ENCODE results near the gene FBXL20. TPM values are rescaled to one million over a fixed set of nuclear protein-coding genes. Genes with fewer than 3 reads are reported as not detected.
"Not testable (repeated sequence)": the region's sequence is repeated elsewhere in the genome, so short reads cannot be mapped to it uniquely, and the experiment has no call there.

FBXL20 gene
- total RNA-seq, 1 donor from 2014 or later, result 18.3 TPM

DNA sequence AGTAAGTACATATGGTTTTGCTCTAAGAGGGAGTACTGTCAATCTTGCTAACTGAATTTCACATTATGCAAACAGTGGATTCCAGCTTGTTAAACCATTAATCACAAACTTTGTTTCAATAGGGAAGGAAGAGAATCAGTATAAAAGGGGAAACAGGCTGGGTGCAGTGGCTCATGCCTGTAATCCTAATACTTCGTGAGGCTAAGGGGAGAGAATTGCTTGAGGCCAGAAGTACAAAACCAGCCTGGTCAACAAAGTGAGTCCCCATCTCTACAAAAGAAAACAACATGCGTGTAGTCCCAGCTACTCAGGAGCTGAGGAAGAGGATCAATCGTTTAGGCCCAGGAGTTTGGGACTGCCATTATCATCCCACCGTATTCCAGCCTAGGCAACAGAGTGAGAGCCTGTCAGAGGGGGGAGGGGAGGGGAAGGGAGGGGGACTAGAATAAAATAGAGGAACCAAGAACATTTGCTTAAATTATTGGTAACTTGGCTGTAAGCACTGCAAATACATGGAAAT, 65.7 kb downstream of the FBXL20 start:
- H3K4me1 ChIP-seq (ENCODE audit: insufficient read depth, low read length), result no peaks in the 10 kb centered on the region
- FAIRE-seq (no peak), DNase-seq (ENCODE audit: low read depth) (peak; percentile 4)
- H3K27ac ChIP-seq (ENCODE audit: low read depth, low read length), result no peak overlapping the region
- no peaks in the 10 kb centered on the region for H3K9me3 ChIP-seq (ENCODE audit: insufficient read depth, low read depth, low read length)
- H3K4me2 ChIP-seq (ENCODE audit: low read length), result no peak overlapping the region
- H3K36me3 ChIP-seq (ENCODE audit: insufficient read depth, low read length), result no peaks in the 10 kb centered on the region
- no peak overlapping the region for H3K9ac ChIP-seq (ENCODE audit: low read length)
- peaks cover 3% of the 10 kb centered on the region for H3K9me3 Mint-ChIP-seq (ENCODE audit: unreplicated experiment)
- no peaks in the 10 kb centered on the region for H3K27me3 ChIP-seq (ENCODE audit: insufficient read depth, low read length)
- H3K79me2 ChIP-seq (ENCODE audit: insufficient read depth, low read length), result no peaks in the 10 kb centered on the region
- H3K27ac Mint-ChIP-seq (ENCODE audit: unreplicated experiment), result no peak overlapping the region
- no peak overlapping the region for H3K4me3 ChIP-seq (ENCODE audit: insufficient read depth, low read depth, low read length)
- peaks cover 19% of the 10 kb centered on the region for H3K36me3 Mint-ChIP-seq (ENCODE audit: low read depth, unreplicated experiment)
- TF ChIP-seq EZH2 (IDR thresholded peaks at IDR 0.05; ENCODE audit: insufficient read depth, low read length), result no peak
- TF ChIP-seq, protein P1, sequence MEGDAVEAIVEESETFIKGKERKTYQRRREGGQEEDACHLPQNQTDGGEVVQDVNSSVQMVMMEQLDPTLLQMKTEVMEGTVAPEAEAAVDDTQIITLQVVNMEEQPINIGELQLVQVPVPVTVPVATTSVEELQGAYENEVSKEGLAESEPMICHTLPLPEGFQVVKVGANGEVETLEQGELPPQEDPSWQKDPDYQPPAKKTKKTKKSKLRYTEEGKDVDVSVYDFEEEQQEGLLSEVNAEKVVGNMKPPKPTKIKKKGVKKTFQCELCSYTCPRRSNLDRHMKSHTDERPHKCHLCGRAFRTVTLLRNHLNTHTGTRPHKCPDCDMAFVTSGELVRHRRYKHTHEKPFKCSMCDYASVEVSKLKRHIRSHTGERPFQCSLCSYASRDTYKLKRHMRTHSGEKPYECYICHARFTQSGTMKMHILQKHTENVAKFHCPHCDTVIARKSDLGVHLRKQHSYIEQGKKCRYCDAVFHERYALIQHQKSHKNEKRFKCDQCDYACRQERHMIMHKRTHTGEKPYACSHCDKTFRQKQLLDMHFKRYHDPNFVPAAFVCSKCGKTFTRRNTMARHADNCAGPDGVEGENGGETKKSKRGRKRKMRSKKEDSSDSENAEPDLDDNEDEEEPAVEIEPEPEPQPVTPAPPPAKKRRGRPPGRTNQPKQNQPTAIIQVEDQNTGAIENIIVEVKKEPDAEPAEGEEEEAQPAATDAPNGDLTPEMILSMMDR (IDR thresholded peaks at IDR 0.05; ENCODE audit: insufficient read depth, low read depth, low read length), result no peak
- H3K27me3 Mint-ChIP-seq (ENCODE audit: low read depth, unreplicated experiment), result no peaks in the 10 kb centered on the region
- H3K4me1 Mint-ChIP-seq (ENCODE audit: low read depth, unreplicated experiment), result peaks cover 8% of the 10 kb centered on the region
- no peak overlapping the region for H3K4me3 Mint-ChIP-seq (ENCODE audit: unreplicated experiment)
- no peak overlapping the region for H2AFZ ChIP-seq (ENCODE audit: low read depth, low read length)
- H4K20me1 ChIP-seq (ENCODE audit: insufficient read depth, low read length), result no peaks in the 10 kb centered on the region

DNA sequence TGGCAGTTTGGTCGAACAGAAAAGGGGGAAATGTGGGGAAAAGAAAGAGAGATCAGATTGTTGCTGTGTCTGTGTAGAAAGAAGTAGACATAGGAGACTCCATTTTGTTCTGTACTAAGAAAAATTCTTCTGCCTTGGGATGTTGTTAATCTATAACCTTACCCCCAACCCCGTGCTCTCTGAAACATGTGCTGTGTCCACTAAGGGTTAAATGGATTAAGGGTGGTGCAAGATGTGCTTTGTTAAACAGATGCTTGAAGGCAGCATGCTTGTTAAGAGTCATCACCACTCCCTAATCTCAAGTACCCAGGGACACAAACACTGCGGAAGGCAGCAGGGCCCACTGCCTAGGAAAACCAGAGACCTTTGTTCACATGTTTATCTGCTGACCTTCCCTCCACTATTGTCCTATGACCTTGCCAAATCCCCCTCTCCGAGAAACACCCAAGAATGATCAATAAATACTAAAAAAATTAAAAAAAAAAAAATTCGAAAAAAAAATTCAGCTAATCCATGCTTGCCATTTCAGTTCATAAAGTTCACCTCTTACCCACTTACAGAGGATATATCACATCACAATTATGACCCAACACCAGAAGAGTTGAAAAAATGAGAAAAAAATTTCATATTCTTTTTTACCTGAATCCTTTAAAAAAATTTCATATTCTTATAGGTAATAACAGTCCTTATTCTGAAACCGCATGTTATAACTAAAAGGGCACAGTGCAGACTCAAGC, 67.2 kb downstream of the FBXL20 start:
- not testable (repeated sequence) for H3K4me3 Mint-ChIP-seq (ENCODE audit: unreplicated experiment); H3K27ac ChIP-seq (ENCODE audit: low read depth, low read length); H3K4me1 Mint-ChIP-seq (ENCODE audit: low read depth, unreplicated experiment); H3K4me1 ChIP-seq (ENCODE audit: insufficient read depth, low read length); H3K27ac Mint-ChIP-seq (ENCODE audit: unreplicated experiment); DNase-seq (ENCODE audit: low read depth); H2AFZ ChIP-seq (ENCODE audit: low read depth, low read length); H3K9me3 ChIP-seq (ENCODE audit: insufficient read depth, low read depth, low read length); FAIRE-seq; H3K4me2 ChIP-seq (ENCODE audit: low read length); H3K27me3 Mint-ChIP-seq (ENCODE audit: low read depth, unreplicated experiment); H3K9me3 Mint-ChIP-seq (ENCODE audit: unreplicated experiment); H3K9ac ChIP-seq (ENCODE audit: low read length); H3K27me3 ChIP-seq (ENCODE audit: insufficient read depth, low read length); H3K79me2 ChIP-seq (ENCODE audit: insufficient read depth, low read length); H3K4me3 ChIP-seq (ENCODE audit: insufficient read depth, low read depth, low read length); H3K36me3 ChIP-seq (ENCODE audit: insufficient read depth, low read length); H4K20me1 ChIP-seq (ENCODE audit: insufficient read depth, low read length)
- H3K36me3 Mint-ChIP-seq (ENCODE audit: low read depth, unreplicated experiment), result peaks cover 15% of the 10 kb centered on the region

DNA sequence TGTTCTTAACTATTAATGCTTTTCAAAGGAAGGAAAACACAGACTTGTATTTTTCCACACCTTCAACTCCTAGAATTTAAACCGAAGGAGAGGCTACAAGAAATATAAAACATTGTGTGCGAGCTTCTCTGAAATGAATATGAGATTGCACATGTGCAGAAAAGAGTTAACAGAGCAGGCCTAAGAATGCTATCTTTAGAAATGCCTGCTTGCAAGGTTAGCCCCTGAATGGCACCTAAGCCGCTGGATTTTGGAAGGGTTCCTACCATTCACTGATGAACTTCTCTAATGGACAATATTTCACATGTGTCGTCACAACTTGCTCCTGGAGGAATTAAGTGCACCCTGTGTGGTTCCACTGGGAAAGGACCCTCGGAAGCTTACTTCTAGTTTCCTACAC, 69.3 kb downstream of the FBXL20 start:
- peaks cover 3% of the 10 kb centered on the region for H3K9me3 Mint-ChIP-seq (ENCODE audit: unreplicated experiment)
- H3K4me1 Mint-ChIP-seq (ENCODE audit: low read depth, unreplicated experiment), result peaks cover 12% of the 10 kb centered on the region
- no peak overlapping the region for H3K4me3 Mint-ChIP-seq (ENCODE audit: unreplicated experiment)
- Histone ChIP-seq H3K4me2 (ENCODE audit: low read length) (no peak overlapping the region), H4K20me1 (ENCODE audit: insufficient read depth, low read length) (no peaks in the 10 kb centered on the region), H2AFZ (ENCODE audit: low read depth, low read length) (no peak overlapping the region), H3K27me3 (ENCODE audit: insufficient read depth, low read length) (no peaks in the 10 kb centered on the region), H3K36me3 (ENCODE audit: insufficient read depth, low read length) (no peaks in the 10 kb centered on the region), H3K27ac (ENCODE audit: low read depth, low read length) (no peak overlapping the region), H3K9me3 (ENCODE audit: insufficient read depth, low read depth, low read length) (no peaks in the 10 kb centered on the region), H3K79me2 (ENCODE audit: insufficient read depth, low read length) (no peaks in the 10 kb centered on the region), H3K4me3 (ENCODE audit: insufficient read depth, low read depth, low read length) (no peak overlapping the region), H3K9ac (ENCODE audit: low read length) (no peak overlapping the region), H3K4me1 (ENCODE audit: insufficient read depth, low read length) (no peaks in the 10 kb centered on the region)
- peaks cover 14% of the 10 kb centered on the region for H3K36me3 Mint-ChIP-seq (ENCODE audit: low read depth, unreplicated experiment)
- no peak for FAIRE-seq
- no peak overlapping the region for H3K27ac Mint-ChIP-seq (ENCODE audit: unreplicated experiment)
- no peak for DNase-seq (ENCODE audit: low read depth)
- TF ChIP-seq, protein P1 (IDR thresholded peaks at IDR 0.05; ENCODE audit: insufficient read depth, low read depth, low read length), result no peak
- TF ChIP-seq EZH2 (IDR thresholded peaks at IDR 0.05; ENCODE audit: insufficient read depth, low read length), result no peak
- H3K27me3 Mint-ChIP-seq (ENCODE audit: low read depth, unreplicated experiment), result no peaks in the 10 kb centered on the region

Data from astrocyte (in vitro differentiated cells and primary cell).